ENCODE data around the gene PAX6.

Gene PAX6

GRCh38 chr11:31807799-31808667 is 3.1 kb downstream of the PAX6 start:
- DNase-seq, result no peak

GRCh38 chr11:31806928-31807798 is 4.0 kb downstream of the PAX6 start:
- DNase-seq, result no peak

- no peak for DNase-seq
These were observed 4.8 kb downstream of the PAX6 start for GRCh38 chr11:31806186-31806927.

- no peak for DNase-seq
These were observed 5.4 kb downstream of the PAX6 start for GRCh38 chr11:31805629-31806185.

- no peak for DNase-seq
These were observed 6.0 kb downstream of the PAX6 start for GRCh38 chr11:31805037-31805628.

- no peak for DNase-seq
These were observed 6.6 kb downstream of the PAX6 start for GRCh38 chr11:31804312-31805036.

GRCh38 chr11:31803813-31804311 is 7.3 kb downstream of the PAX6 start:
- no peak for DNase-seq

GRCh38 chr11:31802990-31803812 is 7.9 kb downstream of the PAX6 start:
- no peak for DNase-seq

- no peak for DNase-seq
These were observed 8.5 kb downstream of the PAX6 start for GRCh38 chr11:31802609-31802989.

- no peak for DNase-seq
These were observed 9.0 kb downstream of the PAX6 start for GRCh38 chr11:31802000-31802551.

- DNase-seq, result no peak
These were observed 9.8 kb downstream of the PAX6 start for GRCh38 chr11:31801298-31801702.

GRCh38 chr11:31800398-31801265 is 10.5 kb downstream of the PAX6 start:
- no peak for DNase-seq

- no peak for DNase-seq
These were observed 11.4 kb downstream of the PAX6 start for GRCh38 chr11:31799435-31800397.

- DNase-seq, result no peak
These were observed 12.3 kb downstream of the PAX6 start for GRCh38 chr11:31798554-31799434.

GRCh38 chr11:31798057-31798553 is 13.0 kb downstream of the PAX6 start:
- DNase-seq, result no peak

- no peak for DNase-seq
These were observed 13.7 kb downstream of the PAX6 start for GRCh38 chr11:31797190-31798056.

Data from NCI-H1930 (cell line).